A549 treated with Mapracorat at 1 μM for 4 hours (cell line): ENCODE measurements around the gene RIPOR2. TPM values are rescaled to one million over a fixed set of nuclear protein-coding genes. Genes with fewer than 3 reads are reported as not detected.

Source experiments
- total RNA-seq: library from RNA; stranded (reverse); fragments of 200-300 nt; extraction: Qiagen RNA extraction; gene quantifications from 5 replicates; pipeline ENCODE4 v1.2.3, GENCODE V29; 2022

RIPOR2 gene, protein sequence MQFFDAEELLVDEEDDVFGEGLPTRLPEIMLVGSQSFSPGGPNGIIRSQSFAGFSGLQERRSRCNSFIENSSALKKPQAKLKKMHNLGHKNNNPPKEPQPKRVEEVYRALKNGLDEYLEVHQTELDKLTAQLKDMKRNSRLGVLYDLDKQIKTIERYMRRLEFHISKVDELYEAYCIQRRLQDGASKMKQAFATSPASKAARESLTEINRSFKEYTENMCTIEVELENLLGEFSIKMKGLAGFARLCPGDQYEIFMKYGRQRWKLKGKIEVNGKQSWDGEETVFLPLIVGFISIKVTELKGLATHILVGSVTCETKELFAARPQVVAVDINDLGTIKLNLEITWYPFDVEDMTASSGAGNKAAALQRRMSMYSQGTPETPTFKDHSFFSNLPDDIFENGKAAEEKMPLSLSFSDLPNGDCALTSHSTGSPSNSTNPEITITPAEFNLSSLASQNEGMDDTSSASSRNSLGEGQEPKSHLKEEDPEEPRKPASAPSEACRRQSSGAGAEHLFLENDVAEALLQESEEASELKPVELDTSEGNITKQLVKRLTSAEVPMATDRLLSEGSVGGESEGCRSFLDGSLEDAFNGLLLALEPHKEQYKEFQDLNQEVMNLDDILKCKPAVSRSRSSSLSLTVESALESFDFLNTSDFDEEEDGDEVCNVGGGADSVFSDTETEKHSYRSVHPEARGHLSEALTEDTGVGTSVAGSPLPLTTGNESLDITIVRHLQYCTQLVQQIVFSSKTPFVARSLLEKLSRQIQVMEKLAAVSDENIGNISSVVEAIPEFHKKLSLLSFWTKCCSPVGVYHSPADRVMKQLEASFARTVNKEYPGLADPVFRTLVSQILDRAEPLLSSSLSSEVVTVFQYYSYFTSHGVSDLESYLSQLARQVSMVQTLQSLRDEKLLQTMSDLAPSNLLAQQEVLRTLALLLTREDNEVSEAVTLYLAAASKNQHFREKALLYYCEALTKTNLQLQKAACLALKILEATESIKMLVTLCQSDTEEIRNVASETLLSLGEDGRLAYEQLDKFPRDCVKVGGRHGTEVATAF
- 0.35 to 0.66 TPM (median 0.48 TPM) in 5 replicates for total RNA-seq

GRCh38 chr6:24935366-24936152 is at the start of gene RIPOR2:
TSS of gene RIPOR2 (minus strand) at chr6:24935960. CDS start at chr6:24935898, 62 bp downstream.

DNA sequence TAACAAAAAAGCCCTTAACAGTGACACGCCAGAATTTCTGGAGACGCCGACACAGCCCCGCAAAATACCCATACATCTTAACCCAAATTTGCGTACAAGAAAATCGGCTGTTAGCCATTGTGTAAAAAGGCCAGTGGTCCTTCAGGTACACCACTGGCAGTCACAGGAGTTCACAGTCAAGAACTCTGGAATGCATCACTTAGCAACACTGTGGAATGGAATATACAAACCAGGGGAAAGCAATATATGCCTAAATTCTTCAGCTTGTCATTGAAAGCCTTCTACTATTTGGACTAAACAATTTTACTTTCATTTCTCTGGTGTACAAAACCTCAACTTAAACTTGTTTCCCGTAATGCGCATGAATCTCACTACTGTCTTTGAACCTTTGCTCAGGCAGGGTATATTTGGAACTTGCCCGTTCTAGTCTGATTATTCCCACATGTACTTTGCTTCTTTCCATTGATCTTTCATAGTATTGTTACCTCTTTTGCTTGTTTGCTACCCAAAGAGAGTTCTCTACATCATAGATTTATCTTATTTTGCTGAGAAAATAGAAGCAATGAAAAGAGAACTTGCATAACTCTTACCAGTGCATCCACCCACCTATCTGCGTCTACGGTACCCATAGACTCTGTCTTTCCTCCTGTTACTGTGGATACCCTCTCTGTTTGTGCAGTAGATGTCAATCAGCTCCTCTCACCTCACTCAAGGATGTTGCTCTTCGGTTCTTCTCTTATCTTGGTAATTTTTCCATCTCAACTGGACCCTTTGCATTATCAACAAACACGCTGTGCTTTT is 136.8 kb downstream of the RIPOR2 start, which contains the start of gene ARMH2:
TSS of gene ARMH2 (minus strand) at position 178 of the 801 bp plus-strand sequence. CDS start at position 118, 60 bp downstream.

DNA sequence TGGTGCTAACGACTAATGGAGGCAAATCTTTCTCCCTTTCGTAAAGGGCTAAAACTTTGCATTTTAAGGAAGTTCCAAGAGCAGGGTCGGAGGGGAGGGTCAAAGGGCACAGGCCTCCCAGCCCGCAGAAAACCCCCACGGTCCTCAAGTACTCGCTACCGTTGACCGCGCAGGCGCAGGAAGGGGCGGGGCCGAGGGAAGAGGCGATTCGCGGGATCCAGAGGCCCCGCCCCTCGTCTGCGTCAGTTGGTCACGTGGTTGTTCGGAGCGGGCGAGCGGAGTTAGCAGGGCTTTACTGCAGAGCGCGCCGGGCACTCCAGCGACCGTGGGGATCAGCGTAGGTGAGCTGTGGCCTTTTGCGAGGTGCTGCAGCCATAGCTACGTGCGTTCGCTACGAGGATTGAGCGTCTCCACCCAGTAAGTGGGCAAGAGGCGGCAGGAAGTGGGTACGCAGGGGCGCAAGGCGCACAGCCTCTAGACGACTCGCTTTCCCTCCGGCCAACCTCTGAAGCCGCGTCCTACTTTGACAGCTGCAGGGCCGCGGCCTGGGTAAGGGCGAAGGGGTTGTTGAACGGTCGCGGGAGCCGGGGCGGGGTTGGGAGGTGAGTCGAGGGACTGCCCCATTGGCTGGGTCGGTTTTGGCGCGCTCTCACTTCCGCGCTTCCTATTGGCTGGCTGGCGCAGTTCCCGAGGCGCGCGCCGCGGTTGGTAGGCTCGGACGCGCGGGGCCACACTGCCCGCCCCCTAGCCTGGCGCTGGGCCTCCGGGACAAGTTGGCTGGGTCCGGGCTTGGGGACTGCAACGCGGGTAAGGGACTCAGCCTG is 160.9 kb downstream of the RIPOR2 start, which contains the start of gene GMNN:
TSS of gene GMNN (plus strand) at position 242 of the 824 bp plus-strand sequence. CDS start 2,310 bp downstream, outside the sequence.

Other genes with a start within 250 kb of the RIPOR2 start
- 50.1 to 62.2 TPM (median 53.0 TPM) in 5 replicates for gene C6orf62, start 216.8 kb downstream of the RIPOR2 start, total RNA-seq
- 54.9 to 67.6 TPM (median 62.7 TPM) in 5 replicates for gene GMNN, start 161.0 kb downstream of the RIPOR2 start, total RNA-seq
- gene ARMH2, start 137.0 kb downstream of the RIPOR2 start, total RNA-seq = not detected in 5 replicates